K562 (cell line): ENCODE data around the gene FAM124A. TPM values are rescaled to one million over a fixed set of nuclear protein-coding genes. Genes with fewer than 3 reads are reported as not detected.

Experiments
- ATAC-seq: fragments of 200-7000 bp; cut with Tn5 transposase; 3 replicates; pipeline ENCODE4 v1.9.1; 2020; ENCODE audit warnings: moderate library complexity
- BruUV-seq: library from RNA; stranded (reverse); fragments of 400-500 nt; replicated peaks from 2 replicates; lab custom pipeline; 2021; lab: Mats Ljungman, UMichigan
- CTCF ChIA-PET: fragments of 300-600 bp; formaldehyde crosslinking; extraction: SDS; loops from one replicate; lab custom pipeline; 2021; ENCODE audit warnings: low intra/inter-chr PET ratio; lab: Yijun Ruan, JAX
- POLR2A ChIA-PET: fragments of 300-600, 350-650 bp; sonication (Branson Sonifier 250); formaldehyde crosslinking; extraction: SDS; loops from one replicate; lab custom pipeline; 2021; ENCODE audit warnings: antibody characterized with exemption, inconsistent platforms; lab: Yijun Ruan, JAX
- DNase-seq, 4 experiments: peaks; one replicate each; pipeline versions ENCODE4 v3.0.0 to v3.0.0-alpha.2; 2011 to 2018; ENCODE audit warnings: low spot score in 3 of 4, mixed read lengths in 3 of 4; ENCODE audit errors: extremely low read depth in 1 of 4
- FAIRE-seq: peaks from 2 replicates; lab custom pipeline; 2011; peaks lifted over from hg19 to GRCh38; lab: Jason Lieb, UNC
- H2AFZ ChIP-seq: 2 replicates; pipeline ENCODE4 v1.6.0; 2011; ENCODE audit warnings: low read depth, low read length, control low read depth, inconsistent platforms
- H3K27ac ChIP-seq: fragments of 200-600 bp; 3 replicates; pipeline ENCODE4 v1.8.0; 2011; ENCODE audit warnings: low read depth, mild to moderate bottlenecking, control low read depth, inconsistent platforms, low read length, moderate library complexity, mixed read lengths; ENCODE audit errors: extremely low read depth
- H3K27me3 ChIP-seq, 2 experiments: fragments of 300-600 bp in 1 of 2; 2 replicates in 1 of 2; 3 replicates in 1 of 2; pipeline versions ENCODE4 v1.6.0 to v1.8.0; 2011; ENCODE audit warnings: inconsistent platforms in 2 of 2, low read length in 2 of 2, mild to moderate bottlenecking in 1 of 2, mixed read lengths in 1 of 2, moderate library complexity in 1 of 2; ENCODE audit not compliant: control insufficient read depth in 2 of 2, insufficient read depth in 2 of 2
- H3K36me3 ChIP-seq: fragments of 300-600 bp; 3 replicates; pipeline ENCODE4 v1.8.0; 2011; ENCODE audit warnings: mild to moderate bottlenecking, low read length, inconsistent platforms; ENCODE audit not compliant: control insufficient read depth, insufficient read depth
- H3K4me1 ChIP-seq, 2 experiments: fragments of 200-600 bp in 1 of 2; replicated peaks in 1 of 2; 2 replicates in 1 of 2; 3 replicates in 1 of 2; pipeline versions ENCODE4 v1.5.1 to v1.8.0; 2011; ENCODE audit warnings: inconsistent platforms in 2 of 2, low read length in 2 of 2, mild to moderate bottlenecking in 1 of 2, mixed read lengths in 1 of 2, moderate library complexity in 1 of 2; ENCODE audit not compliant: control insufficient read depth in 2 of 2, insufficient read depth in 2 of 2
- H3K4me2 ChIP-seq: 2 replicates; pipeline ENCODE4 v1.6.1; 2011; ENCODE audit warnings: low read length, control low read depth, inconsistent platforms, mixed read lengths; ENCODE audit not compliant: insufficient read depth
- H3K4me3 ChIP-seq: fragments of 200-600 bp; sonication (generic), shearing (Covaris generic); 2 replicates; pipeline ENCODE4 v1.5.1; 2016; ENCODE audit warnings: control low read depth, inconsistent platforms
- H3K79me2 ChIP-seq: fragments of 200-600 bp; 3 replicates; pipeline ENCODE4 v1.8.0; 2011; ENCODE audit warnings: low read length, inconsistent platforms; ENCODE audit not compliant: control insufficient read depth, insufficient read depth
- H3K9ac ChIP-seq, 2 experiments: 2 replicates each; pipeline versions ENCODE4 v1.6.0 to v1.6.1; 2011; ENCODE audit warnings: low read depth in 2 of 2, low read length in 2 of 2, control low read depth in 1 of 2, inconsistent platforms in 1 of 2, mild to moderate bottlenecking in 1 of 2, mixed read lengths in 1 of 2; ENCODE audit not compliant: insufficient read depth in 1 of 2
- H3K9me1 ChIP-seq: one replicate; pipeline ENCODE4 v1.6.0; 2011; ENCODE audit warnings: inconsistent platforms, mild to moderate bottlenecking, low read length, moderate library complexity; ENCODE audit not compliant: control insufficient read depth, insufficient read depth
- H3K9me3 ChIP-seq: replicated peaks from 2 replicates; pipeline ENCODE4 v1.5.1; 2011; ENCODE audit warnings: low read depth, low read length, inconsistent platforms; ENCODE audit not compliant: control insufficient read depth, insufficient read depth
- H4K20me1 ChIP-seq: replicated peaks from 2 replicates; pipeline ENCODE4 v1.6.1; 2011; ENCODE audit warnings: low read length, inconsistent platforms, mixed read lengths; ENCODE audit not compliant: control insufficient read depth, insufficient read depth
- DDX20 ChIP-seq: fragments of 450-650 bp; IDR thresholded peaks from 2 replicates; pipeline ENCODE4 v1.6.1; 2016; ENCODE audit warnings: missing genetic modification characterization, low read depth, mild to moderate bottlenecking, missing compliant biosample characterization, moderate library complexity
- KLF10 ChIP-seq: fragments of 250-450 bp; sonication (Bioruptor Pico); IDR thresholded peaks from 2 replicates; pipeline ENCODE4 v1.6.1; 2021; ENCODE audit warnings: matching md5 sums
- MXI1 ChIP-seq: IDR thresholded peaks from 2 replicates; pipeline ENCODE4 v1.6.1; 2011; ENCODE audit warnings: low read depth, mild to moderate bottlenecking, improper control_type of control experiment, low read length
- SP1 ChIP-seq: sonication (generic); formaldehyde crosslinking; IDR thresholded peaks from 2 replicates; pipeline ENCODE4 v1.8.1; 2022; ENCODE audit warnings: mild to moderate bottlenecking, missing genetic modification reagents
- TAF9B ChIP-seq: fragments of 450-650 bp; IDR thresholded peaks from 2 replicates; pipeline ENCODE4 v1.6.1; 2018; ENCODE audit warnings: mild to moderate bottlenecking; ENCODE audit not compliant: partially characterized antibody
- YBX1 ChIP-seq: fragments of 450-650 bp; IDR thresholded peaks from 2 replicates; pipeline ENCODE4 v1.7.1; 2016; ENCODE audit warnings: mild to moderate bottlenecking
- ZBTB40 ChIP-seq, 2 experiments: fragments of 450-650 bp in 1 of 2; sonication (generic) in 1 of 2; formaldehyde crosslinking in 1 of 2; IDR thresholded peaks; 2 replicates each; pipeline versions ENCODE4 v1.7.1 to v1.9.0; 2016 to 2022; ENCODE audit warnings: inconsistent platforms in 1 of 2, mild to moderate bottlenecking in 1 of 2, missing genetic modification reagents in 1 of 2
- ZEB2 ChIP-seq: fragments of 450-650 bp; IDR thresholded peaks from 2 replicates; pipeline ENCODE4 v1.6.1; 2016
- ZNF592 ChIP-seq: fragments of 450-650 bp; IDR thresholded peaks from 2 replicates; pipeline ENCODE4 v1.6.1; 2017; ENCODE audit warnings: antibody characterized with exemption, mild to moderate bottlenecking
- ZNF699 ChIP-seq: fragments of 250-450 bp; sonication (Bioruptor Pico); IDR thresholded peaks from 2 replicates; pipeline ENCODE4 v1.8.0; 2021; ENCODE audit warnings: mild to moderate bottlenecking, moderate library complexity; ENCODE audit not compliant: insufficient replicate concordance
- WGBS: fragments of 100-300 bp; shearing (Covaris generic); methylation state at CpG from one replicate; pipeline ENCODE4 v1.1.6; 2016; ENCODE audit warnings: low coverage, mixed read lengths; ENCODE audit not compliant: insufficient coverage; ENCODE audit errors: missing lambda C conversion rate; 5-methylcytosine and 5-hydroxymethylcytosine counted together
- in situ Hi-C: fragments of 300-500 bp; cut with MboI; formaldehyde crosslinking; loops from 4 replicates; pipeline ENCODE4 v1.15.0; 2018; ENCODE audit warnings: inconsistent platforms, mixed read lengths
- intact Hi-C: fragments of 100-400 bp; cut with micrococcal nuclease; formaldehyde crosslinking; loops from 2 replicates; pipeline ENCODE4 v1.14.2; 2022
- polyA plus RNA-seq, 8 experiments: library from polyadenylated mRNA; depleted of rRNA in 4 of 8; stranded (reverse) in 5 of 8; unstranded in 3 of 8; fragments of >200 nt; fragmentation: Nextera tagmentation in 2 of 8; fragmentation: Illumina TruSeq in 1 of 8; extraction: Ambion mirVana in 2 of 8; extraction: Trizol in 1 of 8; gene quantifications; 2 replicates each; pipeline versions ENCODE4 v1.2.1 to v1.2.3, GENCODE V29; 2011 to 2014; ENCODE audit warnings: inconsistent platforms in 1 of 8, missing spikeins in 1 of 8
- total RNA-seq, 7 experiments: library from RNA; depleted of rRNA in 6 of 7; stranded (reverse); fragments of >200 nt in 6 of 7; fragmentation: Illumina TruSeq in 2 of 7; extraction: Trizol in 2 of 7; gene quantifications; 2 replicates each; pipeline versions ENCODE4 v1.2.1 to v1.2.3, GENCODE V29; 2011 to 2021; ENCODE audit warnings: low replicate concordance in 1 of 7

Gene FAM124A
- total and polyA plus RNA-seq, 9 of the 15 experiments (the other 6 are each of a cell fraction or from before 2014, with no cell fraction given), result not detected

GRCh38 chr13:51255556-51255955, 33.4 kb downstream of the FAM124A start:
- 0% methylated on average over 1 of the region's 1 CpG for WGBS
- H3K36me3 ChIP-seq, result no peaks in the 10 kb centered on the region
- FAIRE-seq (no peak), ATAC-seq (no peak), DNase-seq (no peak)
- BruUV-seq, result no TSS peak
- H3K4me1 ChIP-seq, result peaks cover 0 to 5% of the 10 kb centered on the region in 2 experiments; a peak in 1 of 5 replicates
- H3K27me3 ChIP-seq, result peaks cover 4 to 40% of the 10 kb centered on the region in 2 experiments; a peak in 3 of 5 replicates
- intact Hi-C loops (no loop called here), in situ Hi-C loops (no loop called here)
- ChIA-PET CTCF (no interaction called here), POLR2A (interaction anchor here (0.5 kb wide), 1 partner anchor 875 kb away, joined by 3 read pairs; no protein-coding TSS in a partner anchor)
- H3K9me3 ChIP-seq, result no peaks in the 10 kb centered on the region
- H3K9me1 ChIP-seq, result no peaks in the 10 kb centered on the region
- no peak overlapping the region for H3K9ac ChIP-seq
- no peak overlapping the region for H2AFZ ChIP-seq
- H3K27ac ChIP-seq, result no peak overlapping the region
- H3K79me2 ChIP-seq, result no peaks in the 10 kb centered on the region
- H4K20me1 ChIP-seq, result no peaks in the 10 kb centered on the region
- H3K4me3 ChIP-seq, result no peak overlapping the region
- H3K4me2 ChIP-seq, result no peak overlapping the region
- TF ChIP-seq ZBTB40 (IDR thresholded peaks at IDR 0.05) (no peak), ZBTB40 (CRISPR knock-in tag; IDR thresholded peaks at IDR 0.05) (no peak), ZNF592 (no peak), ZNF699 (CRISPR knock-in tag) (no peak), TAF9B (no peak), ZEB2 (no peak), KLF10 (CRISPR knock-in tag) (no peak), DDX20 (tag) (no peak), SP1 (CRISPR knock-in tag) (no peak), MXI1 (no peak), YBX1 (no peak)
